GM19023 (cell line): Measurements from ENCODE around the gene LIX1.
"Not testable (repeated sequence)": the region's sequence is repeated elsewhere in the genome, so short reads cannot be mapped to it uniquely, and the experiment has no call there.

Experiments
- ATAC-seq: cut with Tn5 transposase; IDR thresholded peaks from one replicate; pipeline ENCODE4 v1.9.1; 2021; ENCODE audit warnings: mild to moderate bottlenecking, moderate library complexity; ENCODE audit not compliant: unreplicated experiment

The LIX1 gene

GRCh38 chr5:97142521-97143254, at the start of gene LIX1:
Gene LIX1 (minus strand): TSS chr5:97142611. CDS start chr5:97142576, 35 bp downstream.
- ATAC-seq: no peak

- ATAC-seq: no peak
Measured at GRCh38 chr5:97191893-97192292, 49.5 kb upstream of the LIX1 start.

- ATAC-seq: not testable (repeated sequence)
Measured at GRCh38 chr5:97189523-97189922, 47.1 kb upstream of the LIX1 start.

GRCh38 chr5:97183930-97184213, 41.5 kb upstream of the LIX1 start:
- no peak for ATAC-seq

- peak; percentile 90 for ATAC-seq
Measured at GRCh38 chr5:97183100-97183929, 40.9 kb upstream of the LIX1 start, which contains the start of gene RIOK2. Gene RIOK2 (minus strand): TSS chr5:97183247. CDS start chr5:97183191, 56 bp downstream.

DNA sequence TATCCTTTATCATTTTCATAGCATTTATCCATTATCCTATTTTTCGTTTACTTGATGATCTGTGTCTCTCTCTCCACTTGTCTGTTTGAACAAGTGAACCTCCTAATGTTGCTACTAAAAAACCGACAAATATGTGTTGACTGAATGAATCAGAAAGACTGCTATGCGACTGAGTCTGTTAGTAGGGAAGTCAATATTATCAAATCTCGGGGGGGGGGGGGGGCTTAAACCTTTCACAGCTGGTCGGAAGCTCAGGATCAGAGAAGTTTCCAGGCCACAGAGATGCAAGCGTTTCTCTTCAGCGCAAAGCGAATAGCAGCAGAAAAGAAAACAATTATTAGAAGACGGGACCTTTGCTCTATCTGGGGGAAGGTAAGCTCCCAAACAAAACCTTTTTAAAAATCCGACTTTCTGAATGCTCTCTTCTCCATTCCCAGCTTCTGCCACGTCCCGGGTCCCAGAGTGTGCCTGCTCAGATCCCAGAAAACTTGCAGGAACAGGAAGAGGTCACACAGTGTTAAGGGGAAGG, 40.2 kb upstream of the LIX1 start:
- ATAC-seq: no peak

GRCh38 chr5:97181856-97182545, 39.6 kb upstream of the LIX1 start:
- no peak for ATAC-seq

DNA sequence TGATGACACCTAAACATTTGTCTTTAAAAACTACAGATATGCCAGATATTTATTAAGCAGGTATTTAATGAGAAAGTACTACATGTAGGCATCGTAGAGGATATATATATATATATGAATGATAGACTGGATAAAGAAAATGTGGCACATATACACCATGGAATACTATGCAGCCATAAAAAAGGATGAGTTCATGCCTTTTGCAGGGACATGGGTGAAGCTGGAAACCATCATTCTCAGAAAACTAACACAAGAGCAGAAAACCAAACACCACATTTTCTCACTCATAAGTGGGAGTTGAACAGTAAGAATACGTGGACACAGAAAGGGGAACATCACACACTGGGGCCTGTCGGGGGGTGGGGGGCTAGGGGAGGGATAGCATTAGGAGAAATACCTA, 37.0 kb upstream of the LIX1 start:
- ATAC-seq: not testable (repeated sequence)

- ATAC-seq: no peak
Measured at GRCh38 chr5:97172227-97172626, 29.8 kb upstream of the LIX1 start.

DNA sequence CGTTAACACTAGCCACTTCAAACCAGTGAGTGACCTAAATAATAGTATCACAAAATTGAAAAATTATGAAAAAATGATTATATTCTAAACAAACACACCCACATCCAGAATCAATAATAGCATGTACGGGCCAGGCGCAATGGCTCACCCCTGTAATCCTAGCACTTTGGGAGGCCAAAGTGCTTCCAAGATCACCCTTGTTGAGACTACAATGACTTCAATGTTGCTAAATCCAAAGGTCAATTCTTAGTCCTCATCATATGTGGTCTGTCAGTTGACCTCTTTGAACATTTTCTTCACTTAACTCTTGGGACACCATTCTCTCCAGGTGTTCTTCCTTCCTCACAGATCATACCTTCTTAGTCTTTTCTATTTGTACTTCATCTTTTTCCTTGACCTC, 29.3 kb upstream of the LIX1 start:
- ATAC-seq: no peak

GRCh38 chr5:97167435-97167834, 25.0 kb upstream of the LIX1 start:
- peak; percentile 66 for ATAC-seq

GRCh38 chr5:97165726-97166125, 23.3 kb upstream of the LIX1 start:
- ATAC-seq: no peak

DNA sequence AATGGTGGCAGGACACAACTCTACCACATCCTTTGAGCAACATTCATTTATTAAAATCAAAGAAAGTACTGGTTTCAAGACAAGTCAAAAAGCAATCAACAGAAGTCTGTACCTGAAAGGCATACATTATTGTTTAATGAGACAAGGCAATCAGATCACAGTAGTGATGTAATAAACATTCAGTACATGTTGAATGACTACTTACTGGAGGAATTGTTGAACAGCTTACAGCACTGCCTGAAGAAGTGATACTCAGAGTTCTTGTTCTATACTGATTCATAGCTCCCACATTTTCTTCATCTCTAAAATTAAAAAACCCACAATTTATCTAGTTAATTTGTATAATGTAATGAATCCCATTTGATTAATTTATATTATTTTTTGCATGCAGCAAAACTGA, 22.4 kb upstream of the LIX1 start:
- no peak for ATAC-seq

GRCh38 chr5:97163790-97164285, 21.4 kb upstream of the LIX1 start:
- no peak for ATAC-seq

- no peak for ATAC-seq
Measured at GRCh38 chr5:97163360-97163764, 21.0 kb upstream of the LIX1 start.

DNA sequence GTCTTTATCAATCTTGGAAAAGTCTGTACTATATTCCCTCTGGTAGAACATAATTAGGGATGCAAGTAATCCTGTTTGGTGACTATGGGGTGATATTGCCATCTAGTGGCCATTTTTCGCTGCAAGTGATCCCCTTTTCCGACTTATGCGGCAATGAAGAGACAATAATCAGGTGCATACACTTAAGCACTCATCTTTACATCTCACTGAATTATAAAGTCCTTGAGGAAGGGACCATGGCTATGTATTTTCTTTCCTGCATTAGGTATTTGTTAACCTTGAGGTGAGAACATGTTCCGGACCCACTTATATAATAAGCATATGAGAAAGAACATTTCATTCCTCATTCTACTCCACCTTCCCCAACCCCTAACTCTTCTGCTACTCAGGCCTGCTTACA, 19.6 kb upstream of the LIX1 start:
- ATAC-seq: no peak

DNA sequence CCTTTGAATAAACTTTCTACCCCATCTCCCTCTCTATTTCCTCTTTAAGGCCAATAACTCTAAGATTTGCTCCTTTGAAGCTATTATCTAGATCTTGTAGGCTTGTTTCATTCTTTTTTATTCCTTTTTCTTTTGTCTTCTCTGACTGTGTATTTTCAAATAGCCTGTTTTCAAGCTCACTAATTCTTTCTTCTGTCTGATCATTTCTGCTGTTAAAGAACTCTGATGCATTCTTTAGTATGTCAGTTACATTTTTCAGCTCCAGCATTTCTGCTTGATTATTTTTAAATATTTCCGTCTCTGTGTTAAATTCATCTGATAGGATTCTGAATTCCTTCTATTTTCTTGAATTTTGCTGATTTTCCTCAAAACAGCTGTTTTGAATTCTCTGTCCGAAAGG, 15.3 kb upstream of the LIX1 start:
- ATAC-seq: no peak

- ATAC-seq: no peak
Measured at GRCh38 chr5:97151370-97151769, 9.0 kb upstream of the LIX1 start.

- ATAC-seq: no peak
Measured at GRCh38 chr5:97150401-97150800, 8.0 kb upstream of the LIX1 start.

DNA sequence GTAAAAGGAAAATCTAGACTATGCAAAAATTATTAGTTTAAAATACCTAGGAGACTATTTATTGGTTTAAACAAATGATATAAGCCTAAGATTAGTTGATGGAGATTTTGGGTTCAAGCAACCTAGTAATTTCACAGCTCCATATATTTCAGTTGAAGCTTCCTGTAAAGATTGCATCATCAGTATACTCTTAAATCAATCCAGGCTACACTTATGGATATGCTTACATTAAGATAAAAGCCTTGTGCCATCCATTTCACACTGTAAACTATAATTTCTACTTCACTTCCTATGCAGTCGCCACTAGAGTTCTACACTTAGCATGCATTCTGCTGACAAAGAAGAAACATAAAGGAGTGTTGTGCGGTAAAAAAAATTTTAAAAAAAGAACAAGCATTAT, 7.3 kb upstream of the LIX1 start:
- no peak for ATAC-seq

GRCh38 chr5:97148288-97148687, 5.9 kb upstream of the LIX1 start:
- ATAC-seq: no peak
